Raji (cell line): ENCODE data around the gene OSBP2.

ENCODE experiments used
- POLR2A ChIP-seq: IDR thresholded peaks from 2 replicates; pipeline ENCODE4 v1.6.1; 2011; ENCODE audit warnings: low read depth, low read length, control low read depth; ENCODE audit not compliant: insufficient read depth

The OSBP2 gene

DNA sequence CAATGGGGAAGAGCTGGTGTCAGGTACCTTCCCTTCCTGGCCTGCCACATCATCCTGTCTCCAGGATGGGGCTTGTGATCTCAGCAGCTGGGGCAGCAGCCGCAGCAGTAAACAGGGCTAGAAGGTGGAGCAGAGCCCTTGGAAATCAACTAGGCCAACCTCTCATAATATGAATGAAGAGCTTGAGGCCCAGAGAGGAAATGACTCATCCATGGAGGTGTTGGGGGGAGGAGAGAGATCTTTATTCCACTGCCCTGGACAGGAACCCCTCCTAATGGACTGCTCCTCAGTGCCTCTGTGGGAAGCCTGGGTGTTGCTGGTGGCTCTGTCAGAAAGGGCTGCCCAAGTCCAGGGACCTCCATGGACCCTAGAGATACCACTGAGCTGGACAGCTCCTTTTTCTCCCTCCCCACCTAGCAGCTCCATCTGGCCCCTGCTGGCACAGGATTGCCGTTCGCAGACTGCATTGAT, 111.8 kb downstream of the OSBP2 start:
- TF ChIP-seq POLR2A, result no peak

DNA sequence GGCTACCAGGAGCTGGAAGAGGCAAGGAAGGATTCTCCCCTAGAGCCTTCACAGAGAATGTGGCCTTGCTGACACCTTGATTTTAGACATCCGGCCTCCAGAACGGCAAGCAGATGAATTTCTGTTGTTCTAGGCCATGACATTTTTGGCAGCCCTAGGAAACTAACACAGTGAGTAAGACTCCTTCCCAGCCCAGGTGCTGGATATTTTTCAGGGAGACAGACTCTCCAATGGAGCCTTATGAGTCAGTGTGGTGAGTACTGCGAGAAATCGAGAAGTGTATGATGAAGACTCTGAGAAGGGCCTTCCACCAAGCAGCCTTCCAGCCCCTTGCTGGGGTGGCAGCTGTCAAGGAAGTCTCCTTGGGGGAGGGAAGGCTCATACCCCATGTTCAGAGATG, 114.4 kb downstream of the OSBP2 start:
- TF ChIP-seq POLR2A, result no peak

DNA sequence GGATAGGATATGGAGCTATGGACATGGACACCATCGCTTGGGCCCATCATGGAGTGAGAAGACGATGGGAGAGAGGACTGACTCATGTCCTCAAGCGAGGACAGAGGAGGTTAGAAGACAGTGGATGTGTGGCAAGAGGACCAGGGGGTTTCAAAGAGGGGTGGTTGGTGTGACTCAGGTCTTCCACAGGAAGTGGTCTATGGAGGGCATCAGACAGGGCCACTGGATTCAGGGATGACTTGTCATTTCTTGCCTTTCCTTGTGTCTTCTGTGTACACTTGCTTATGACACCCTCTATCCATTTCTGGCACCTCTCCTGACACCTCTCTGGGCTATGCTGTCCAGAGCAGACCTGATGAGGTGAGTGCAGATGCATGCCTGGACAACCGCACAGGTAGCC, 115.4 kb downstream of the OSBP2 start:
- no peak for TF ChIP-seq POLR2A

DNA sequence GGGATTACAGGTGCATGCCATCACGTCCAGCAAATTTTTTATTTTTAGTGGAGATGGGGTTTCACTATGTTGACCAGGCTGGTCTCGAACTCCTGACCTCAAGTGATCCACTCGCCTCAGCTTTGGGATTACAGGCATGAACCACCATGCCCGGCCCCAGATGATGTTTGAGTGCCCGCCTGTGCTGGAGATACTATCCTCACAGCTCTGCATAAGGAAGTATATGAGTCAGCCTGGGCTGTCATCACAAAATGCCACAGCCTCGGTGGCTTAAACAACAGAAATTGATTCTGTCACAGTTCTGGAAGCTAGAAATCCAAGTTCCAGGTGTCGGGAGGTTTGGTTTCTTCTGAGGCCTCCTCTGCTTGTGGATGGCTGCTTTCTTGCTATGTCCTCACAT, 119.3 kb downstream of the OSBP2 start:
- TF ChIP-seq POLR2A, result no peak

DNA sequence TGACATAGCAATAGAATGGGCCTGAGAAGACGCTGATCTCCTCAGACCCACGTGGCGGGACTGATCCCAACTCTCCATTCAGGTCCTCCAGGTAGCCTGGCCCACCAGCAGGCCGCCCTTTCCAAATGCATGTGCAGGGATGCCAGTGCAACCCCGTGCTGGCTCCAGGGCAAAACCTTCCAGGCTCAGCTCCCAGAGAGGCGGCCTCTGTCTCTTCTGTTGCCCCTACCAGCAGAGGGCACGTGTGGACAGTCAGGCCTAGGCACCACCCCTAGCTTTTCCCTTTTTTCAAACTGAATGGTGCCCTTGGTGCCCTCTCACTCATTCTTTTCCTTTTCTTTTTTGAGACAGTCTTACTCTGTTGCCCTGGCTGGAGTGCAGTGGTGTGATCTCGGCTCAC, 121.7 kb downstream of the OSBP2 start:
- TF ChIP-seq POLR2A, result no peak

DNA sequence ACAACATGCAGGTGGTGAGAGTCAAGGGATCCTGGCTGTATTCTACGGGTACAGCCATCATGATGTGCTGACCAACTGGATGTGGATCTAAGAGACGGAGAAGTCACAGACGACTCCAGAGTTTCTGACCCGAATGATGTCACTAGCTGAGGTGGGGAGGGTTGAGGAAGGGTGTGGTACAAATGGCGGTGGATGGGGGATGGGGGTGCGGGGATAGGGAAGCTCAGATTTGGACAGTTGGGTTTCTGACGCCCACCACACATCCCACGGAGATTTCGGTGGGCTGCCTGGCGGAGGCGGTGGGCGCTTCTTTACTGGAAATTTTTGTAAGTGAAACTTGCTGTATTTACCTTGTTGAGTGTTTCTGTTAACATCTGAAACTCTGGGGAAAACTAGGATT, 126.7 kb downstream of the OSBP2 start:
- no peak for TF ChIP-seq POLR2A

DNA sequence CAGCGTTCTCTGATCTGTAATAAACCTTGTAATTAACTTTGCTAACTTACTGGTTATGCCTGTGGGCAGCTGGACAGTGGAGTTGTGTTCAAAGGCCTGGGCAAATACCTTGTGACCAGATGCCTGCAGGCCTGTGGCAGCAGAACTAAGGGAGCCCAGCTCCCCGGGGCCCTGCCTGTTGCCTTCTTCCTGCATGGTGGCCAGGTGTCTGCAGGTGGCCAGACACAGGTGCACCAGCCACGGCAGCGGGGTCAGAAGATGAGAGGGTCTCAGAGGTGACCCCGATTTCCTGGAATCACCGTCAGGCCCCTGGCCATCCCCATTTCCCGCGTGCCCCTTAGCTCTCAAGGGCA, 127.2 kb downstream of the OSBP2 start:
- no peak for TF ChIP-seq POLR2A

DNA sequence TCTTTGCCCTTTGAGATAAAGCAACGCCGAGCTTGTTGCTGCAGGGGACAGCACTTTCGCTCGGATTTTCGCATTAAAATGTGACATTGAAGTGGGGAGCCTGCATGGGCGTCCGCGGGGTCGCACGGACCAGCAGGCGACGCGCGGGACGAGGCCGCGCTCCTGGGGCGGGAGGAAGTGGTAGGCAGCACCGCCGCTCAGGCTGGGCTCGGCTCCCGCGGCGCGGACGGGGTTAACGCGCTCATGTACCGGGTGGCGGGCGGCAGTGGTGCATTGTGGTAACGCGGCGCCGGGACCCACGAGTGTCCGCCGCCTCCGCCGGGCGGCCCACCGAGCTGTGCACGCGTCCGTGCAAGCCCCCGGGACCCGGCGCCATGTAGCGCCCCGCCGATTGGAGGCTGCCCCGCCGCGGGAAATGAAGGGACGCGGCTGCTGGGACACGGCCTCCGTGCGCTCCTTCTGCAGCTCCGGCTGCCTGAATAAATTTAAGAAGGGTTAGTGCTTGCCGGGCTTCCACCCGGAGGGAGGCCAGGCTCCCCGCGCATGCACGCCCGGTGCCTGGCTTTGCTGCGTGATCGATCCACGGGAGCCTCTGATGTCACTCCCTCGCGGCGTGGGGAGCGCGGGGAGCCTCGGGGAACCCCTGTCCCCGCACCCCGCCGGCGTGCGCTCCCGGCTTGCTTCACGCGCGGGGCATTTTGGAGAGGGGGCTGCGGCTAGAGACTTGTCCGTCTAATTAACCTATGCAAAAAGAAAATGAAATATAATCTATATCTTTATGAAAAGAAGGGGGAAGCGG, 127.7 kb downstream of the OSBP2 start:
- TF ChIP-seq POLR2A, result no peak

DNA sequence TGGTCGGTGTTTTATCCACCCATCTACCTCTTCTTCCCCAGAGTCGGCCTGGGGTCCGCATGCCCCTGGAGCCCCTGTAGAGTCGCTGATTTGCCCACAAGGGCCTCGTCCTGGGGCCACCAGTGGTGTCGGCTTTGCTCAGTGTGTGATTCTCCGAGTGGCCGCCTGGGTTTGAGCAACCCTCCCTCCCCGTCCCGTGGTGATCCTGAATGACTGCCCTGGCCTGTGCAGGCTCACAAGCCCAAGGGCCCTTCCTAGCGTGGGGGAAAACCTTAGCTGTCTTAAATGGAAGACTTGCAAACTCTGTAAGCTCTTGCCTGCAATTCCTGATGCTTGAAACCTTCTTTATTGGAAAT, 128.3 kb downstream of the OSBP2 start:
- no peak for TF ChIP-seq POLR2A

DNA sequence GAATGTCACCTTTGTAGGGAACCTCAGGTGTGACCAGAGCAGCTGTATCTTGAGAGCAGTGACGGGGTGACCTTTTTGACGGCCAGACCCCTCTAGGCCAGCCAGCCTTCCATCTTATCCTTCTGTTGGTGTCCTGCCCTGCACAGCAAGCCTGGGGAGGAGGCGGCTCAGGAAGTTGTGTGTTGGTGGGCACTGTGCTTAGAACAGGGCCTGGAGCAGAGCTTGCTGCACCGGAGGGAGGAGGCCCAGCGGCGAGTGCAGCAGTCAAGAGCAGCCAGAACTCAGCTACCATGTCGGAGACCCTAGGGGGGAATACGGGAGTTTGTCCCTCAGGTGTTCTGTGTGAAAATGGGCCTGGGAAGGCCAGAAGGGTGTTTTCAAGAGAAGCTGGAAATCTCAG, 129.4 kb downstream of the OSBP2 start:
- no peak for TF ChIP-seq POLR2A

DNA sequence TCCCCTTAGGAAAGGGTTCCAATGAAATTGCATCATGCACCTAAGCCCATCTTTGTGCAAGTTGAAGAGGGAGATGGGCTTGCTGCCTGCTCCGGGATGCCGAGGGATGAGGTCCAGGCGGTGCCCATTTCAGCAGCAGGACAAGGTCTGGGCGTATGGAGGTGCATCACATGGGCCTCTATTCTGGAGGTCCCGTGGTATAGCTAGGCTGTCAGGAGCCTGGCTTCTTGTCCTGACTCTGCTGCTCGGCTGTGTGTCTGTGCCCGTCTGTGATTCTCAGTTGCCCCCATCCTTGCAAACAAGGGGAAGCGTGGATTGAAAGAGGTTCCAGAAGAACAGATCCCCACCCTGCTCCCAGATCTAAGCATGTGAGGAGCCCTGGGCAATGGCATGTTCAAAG, 130.0 kb downstream of the OSBP2 start:
- no peak for TF ChIP-seq POLR2A

DNA sequence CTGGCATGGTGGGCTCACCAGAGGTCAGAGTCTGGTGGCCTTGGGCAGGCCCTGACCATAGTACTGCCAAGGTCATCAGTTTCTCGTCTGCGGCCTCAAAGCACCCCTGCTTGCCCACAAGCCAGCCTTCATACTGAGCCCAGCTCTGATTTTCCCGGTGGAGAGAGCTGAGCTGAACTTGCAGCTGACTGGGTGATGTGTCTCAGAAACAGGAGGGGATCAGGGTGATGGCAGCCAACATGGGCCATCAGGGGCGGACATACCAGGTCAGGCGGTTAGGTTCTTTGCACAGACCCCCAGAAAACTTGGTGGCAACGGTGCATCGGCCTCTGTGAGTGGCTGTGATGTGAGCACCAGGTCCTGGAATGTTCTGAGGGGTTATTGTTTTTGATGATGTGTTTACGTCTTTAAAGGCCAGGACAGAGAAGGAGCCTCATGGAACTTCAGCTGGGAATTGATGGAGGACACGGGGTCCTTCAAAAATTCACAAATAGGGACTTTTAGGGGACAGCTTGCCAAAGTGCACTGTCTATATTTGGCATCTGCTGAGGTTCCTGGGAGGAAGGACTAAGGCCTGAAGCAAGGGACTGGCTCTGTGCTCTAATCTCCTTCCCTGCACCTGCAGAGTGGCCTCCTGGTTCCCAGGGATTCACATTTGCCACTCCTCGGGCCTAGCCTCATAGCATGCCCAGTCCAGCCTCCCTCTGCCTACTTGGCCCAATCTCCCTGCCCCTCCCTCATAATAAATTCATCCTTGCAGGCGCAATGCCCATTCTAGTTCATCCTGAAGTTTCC, 131.2 kb downstream of the OSBP2 start:
- no peak for TF ChIP-seq POLR2A

DNA sequence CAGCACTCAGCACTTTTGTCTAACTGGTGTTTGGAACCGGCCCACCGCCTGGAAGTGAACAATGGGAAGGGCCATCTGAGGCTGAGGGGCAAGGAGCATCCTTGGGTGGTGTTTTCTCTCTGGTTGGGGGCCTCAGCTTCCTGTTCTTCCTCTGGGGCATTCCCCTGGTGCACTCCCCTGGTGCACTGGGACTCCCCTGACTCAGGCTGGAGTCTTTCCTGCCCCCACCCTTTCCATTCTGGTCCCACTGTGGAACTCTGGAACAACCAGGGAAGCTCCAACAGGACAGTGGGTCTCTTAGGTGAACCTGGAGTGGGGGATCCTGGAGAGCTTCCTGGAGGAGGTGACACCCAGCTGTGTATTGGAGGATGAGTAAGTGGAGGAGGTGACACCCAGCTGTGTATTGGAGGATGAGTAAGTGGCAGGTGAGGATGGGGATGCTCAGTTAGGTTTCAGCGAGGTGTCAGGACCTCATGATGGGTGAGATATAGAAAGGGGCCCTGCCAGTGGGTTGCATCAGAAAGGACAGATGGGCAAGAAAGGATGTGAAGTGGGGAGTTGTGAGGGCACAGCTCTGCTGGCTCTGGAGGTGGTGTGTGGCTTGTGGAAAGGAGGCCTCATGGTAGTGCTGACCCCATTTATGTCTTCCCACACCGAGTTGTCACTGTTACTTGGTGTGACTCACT, 132.1 kb downstream of the OSBP2 start:
- no peak for TF ChIP-seq POLR2A

DNA sequence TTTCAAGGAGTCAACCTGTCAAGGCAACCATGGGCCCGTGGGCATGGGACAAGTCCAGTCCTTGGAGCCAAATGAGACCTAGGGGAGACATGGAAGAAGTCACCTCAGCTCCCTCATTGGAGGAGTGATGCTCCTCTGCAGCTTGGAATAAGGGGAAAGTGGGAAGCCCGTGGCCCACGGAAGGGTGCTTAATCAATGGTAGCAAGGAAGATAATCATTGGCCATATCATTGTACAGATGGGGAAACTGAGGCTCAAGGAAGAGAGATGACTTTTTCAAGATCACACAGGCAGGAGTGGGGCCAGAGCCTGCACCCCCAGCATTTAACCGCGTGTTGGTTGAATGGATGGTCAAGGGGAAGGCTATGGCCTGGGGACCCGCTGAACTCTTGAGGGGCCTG, 133.0 kb downstream of the OSBP2 start:
- TF ChIP-seq POLR2A, result no peak

DNA sequence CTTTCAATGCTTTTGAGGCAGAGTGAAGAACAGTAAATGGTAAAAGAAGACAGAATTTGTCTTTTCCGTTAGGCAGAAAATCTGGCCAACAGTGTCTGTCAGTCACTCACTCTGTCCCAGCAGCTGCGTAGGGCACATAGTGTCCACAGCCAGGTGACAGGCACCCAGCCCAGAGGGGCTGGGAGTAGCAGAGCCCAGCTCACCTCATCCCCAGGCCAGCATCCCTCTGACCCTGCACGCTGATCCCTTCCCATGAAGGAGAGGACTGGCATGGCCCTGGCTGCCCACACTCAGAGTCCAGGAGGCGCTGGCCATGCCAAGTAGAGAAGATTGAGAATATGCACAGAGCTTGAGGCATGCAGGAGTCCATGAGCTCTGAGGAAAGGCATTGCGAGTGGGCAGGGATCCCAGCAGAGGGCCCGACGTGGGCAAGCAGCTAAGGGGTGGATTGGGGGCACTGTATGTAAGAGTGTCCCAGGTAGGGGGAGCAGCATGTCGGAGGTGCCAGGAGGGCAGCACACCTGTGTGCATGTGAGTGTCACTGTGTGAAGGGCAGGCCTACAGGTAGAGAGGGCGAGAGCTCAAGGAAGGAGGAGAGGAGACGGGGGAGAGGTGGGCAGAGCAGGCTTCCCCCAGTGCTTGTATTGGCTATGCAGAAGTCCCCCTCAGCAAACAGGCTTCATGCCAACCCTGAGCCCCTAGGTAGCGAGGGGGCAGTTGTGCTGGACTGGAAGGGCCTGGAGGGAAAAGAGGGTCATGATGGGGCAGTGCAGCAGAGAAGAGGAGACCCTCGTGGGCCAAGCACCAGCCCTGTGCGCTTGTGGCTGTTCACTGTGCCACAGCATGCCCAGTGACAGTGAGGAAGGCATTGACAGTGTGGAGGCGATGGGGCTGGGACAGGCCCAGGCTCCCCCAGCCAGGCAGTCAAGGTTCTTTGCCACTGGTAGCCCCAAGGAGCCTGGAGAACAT, 133.8 kb downstream of the OSBP2 start:
- TF ChIP-seq POLR2A, result no peak
